ENCODE measurements around the gene FBXO39. TPM values are rescaled to one million over a fixed set of nuclear protein-coding genes. Genes with fewer than 3 reads are reported as not detected.
"Not testable (repeated sequence)": the region's sequence is repeated elsewhere in the genome, so short reads cannot be mapped to it uniquely, and the experiment has no call there.

FBXO39 gene
- total RNA-seq, 1 experiment from 2014 or later: not detected

DNA sequence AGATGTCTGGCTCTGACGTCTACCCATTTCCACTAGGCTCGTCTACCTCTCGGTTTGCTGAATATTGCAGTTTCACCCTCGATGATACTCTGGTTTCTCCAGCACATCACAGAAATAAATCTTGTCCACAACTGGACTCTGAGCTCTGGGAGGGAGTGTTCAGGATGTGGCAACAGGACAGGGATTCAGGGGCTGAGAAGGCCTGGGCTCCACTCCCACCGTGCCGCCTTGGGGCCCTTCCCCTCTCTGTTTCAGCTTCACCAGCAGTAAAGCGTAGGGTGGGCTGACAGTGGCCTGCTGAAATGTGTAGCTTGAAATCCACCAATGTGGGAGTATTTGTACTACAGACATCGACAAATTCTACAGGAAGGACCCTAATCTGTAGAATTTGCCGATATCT, 35.5 kb downstream of the FBXO39 start:
- POLR2A ChIA-PET (ENCODE audit: unreplicated experiment): no interaction called here
- no peak for ATAC-seq
- TF ChIP-seq, protein P1, sequence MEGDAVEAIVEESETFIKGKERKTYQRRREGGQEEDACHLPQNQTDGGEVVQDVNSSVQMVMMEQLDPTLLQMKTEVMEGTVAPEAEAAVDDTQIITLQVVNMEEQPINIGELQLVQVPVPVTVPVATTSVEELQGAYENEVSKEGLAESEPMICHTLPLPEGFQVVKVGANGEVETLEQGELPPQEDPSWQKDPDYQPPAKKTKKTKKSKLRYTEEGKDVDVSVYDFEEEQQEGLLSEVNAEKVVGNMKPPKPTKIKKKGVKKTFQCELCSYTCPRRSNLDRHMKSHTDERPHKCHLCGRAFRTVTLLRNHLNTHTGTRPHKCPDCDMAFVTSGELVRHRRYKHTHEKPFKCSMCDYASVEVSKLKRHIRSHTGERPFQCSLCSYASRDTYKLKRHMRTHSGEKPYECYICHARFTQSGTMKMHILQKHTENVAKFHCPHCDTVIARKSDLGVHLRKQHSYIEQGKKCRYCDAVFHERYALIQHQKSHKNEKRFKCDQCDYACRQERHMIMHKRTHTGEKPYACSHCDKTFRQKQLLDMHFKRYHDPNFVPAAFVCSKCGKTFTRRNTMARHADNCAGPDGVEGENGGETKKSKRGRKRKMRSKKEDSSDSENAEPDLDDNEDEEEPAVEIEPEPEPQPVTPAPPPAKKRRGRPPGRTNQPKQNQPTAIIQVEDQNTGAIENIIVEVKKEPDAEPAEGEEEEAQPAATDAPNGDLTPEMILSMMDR (conservative IDR thresholded peaks at IDR 0.05; ENCODE audit: low read depth, low read length): no peak
- TF ChIP-seq EZH2 (IDR thresholded peaks at IDR 0.05; ENCODE audit: low read length, unreplicated experiment) (no peak), EZH2phosphoT487 (IDR thresholded peaks at IDR 0.05; ENCODE audit: borderline replicate concordance, low read length) (no peak)

DNA sequence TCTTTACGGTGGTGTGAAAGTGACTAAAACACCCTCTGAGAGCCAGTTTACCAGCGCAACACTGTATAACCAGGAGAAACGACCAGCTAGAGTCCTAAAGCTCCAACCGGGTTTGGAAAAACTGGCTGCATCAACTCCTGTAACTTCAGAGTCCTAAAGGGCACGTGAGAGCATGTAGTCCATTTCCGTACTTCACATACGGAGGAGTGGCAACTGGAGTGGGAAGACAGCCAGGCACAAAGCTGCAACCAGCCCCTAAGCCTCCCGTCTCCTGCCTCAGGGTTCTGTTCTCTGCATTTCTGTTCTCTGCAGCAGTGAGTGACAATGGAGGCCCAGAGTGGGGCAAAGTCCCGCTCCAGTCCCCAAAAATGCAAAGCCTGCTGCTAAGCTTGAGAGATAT, 36.3 kb downstream of the FBXO39 start:
- Histone ChIP-seq H3K9ac (ENCODE audit: low read length) (no peak overlapping the region), H3K4me1 (ENCODE audit: insufficient read depth, low read length) (no peaks in the 10 kb centered on the region), H3K9me2 (replicated peaks; ENCODE audit: low read length) (no peaks in the 10 kb centered on the region), H3K27ac (ENCODE audit: low read length) (no peak overlapping the region), H3K4me2 (ENCODE audit: low read length) (no peak overlapping the region), H4K20me1 (ENCODE audit: low read length) (no peaks in the 10 kb centered on the region), H3K79me2 (ENCODE audit: low read length) (no peaks in the 10 kb centered on the region), H3K4me3 (ENCODE audit: low read length) (no peak overlapping the region), H3K27me3 (ENCODE audit: low read length) (0 out of 2 replicates have a peak, but pooled peaks cover 4% of the 10 kb centered on the region), H3K36me3 (ENCODE audit: low read depth, low read length) (no peaks in the 10 kb centered on the region), H3K9me3 (ENCODE audit: low read length) (no peaks in the 10 kb centered on the region), H2AFZ (ENCODE audit: low read length) (no peak overlapping the region), H3F3A (ENCODE audit: low read length, unreplicated experiment) (no peaks in the 10 kb centered on the region)
- intact Hi-C loops (cut with micrococcal nuclease): no loop called here
- TF ChIP-seq EZH2 (IDR thresholded peaks at IDR 0.05; ENCODE audit: low read length, unreplicated experiment): no peak
- no peak for TF ChIP-seq EZH2phosphoT487 (IDR thresholded peaks at IDR 0.05; ENCODE audit: borderline replicate concordance, low read length)
- TF ChIP-seq, protein P1 (conservative IDR thresholded peaks at IDR 0.05; ENCODE audit: low read depth, low read length): no peak
- ChIA-PET CTCF (no interaction called here), POLR2A (ENCODE audit: unreplicated experiment) (no interaction called here)
- DNase-seq: no peak
- no TSS peak for BruUV-seq (replicated peaks)
- no peak for ATAC-seq

More for the DNA sequence above, 35.5 kb downstream of the FBXO39 start:
- H3K4me1 ChIP-seq (ENCODE audit: insufficient read depth, low read length): no peaks in the 10 kb centered on the region
- H3K4me3 ChIP-seq (ENCODE audit: low read length): no peak overlapping the region
- CTCF ChIA-PET: no interaction called here
- no peak overlapping the region for H3K9ac ChIP-seq (ENCODE audit: low read length)
- H3K36me3 ChIP-seq (ENCODE audit: low read depth, low read length): no peaks in the 10 kb centered on the region
- DNase-seq: no peak
- H3K4me2 ChIP-seq (ENCODE audit: low read length): no peak overlapping the region
- H3K79me2 ChIP-seq (ENCODE audit: low read length): no peaks in the 10 kb centered on the region
- H3K27ac ChIP-seq (ENCODE audit: low read length): no peak overlapping the region
- H3F3A ChIP-seq (ENCODE audit: low read length, unreplicated experiment): no peaks in the 10 kb centered on the region
- 0 out of 2 replicates have a peak, but pooled peaks cover 4% of the 10 kb centered on the region for H3K27me3 ChIP-seq (ENCODE audit: low read length)
- no peaks in the 10 kb centered on the region for H3K9me3 ChIP-seq (ENCODE audit: low read length)
- intact Hi-C loops (cut with micrococcal nuclease): no loop called here
- H2AFZ ChIP-seq (ENCODE audit: low read length): no peak overlapping the region
- no peaks in the 10 kb centered on the region for H3K9me2 ChIP-seq (replicated peaks; ENCODE audit: low read length)
- no TSS peak for BruUV-seq (replicated peaks)
- H4K20me1 ChIP-seq (ENCODE audit: low read length): no peaks in the 10 kb centered on the region

DNA sequence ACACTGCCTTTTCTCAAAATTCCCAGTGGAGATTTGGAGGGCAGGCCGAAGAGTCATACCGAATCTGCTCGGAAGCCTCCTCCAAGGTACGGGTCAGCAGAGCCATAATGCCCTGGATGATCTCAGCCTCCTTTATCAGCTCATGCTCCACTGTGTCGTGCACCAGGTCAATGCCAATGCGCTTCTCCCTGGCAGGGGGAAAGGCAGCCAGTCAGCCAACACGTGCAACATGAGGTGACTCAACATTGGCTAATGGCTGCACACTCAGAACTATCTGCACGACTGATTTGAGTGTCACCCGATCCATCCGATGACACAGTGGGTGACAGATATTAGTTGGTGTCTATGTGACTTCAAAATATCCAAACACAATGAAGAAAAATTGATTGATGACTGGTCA, 39.8 kb downstream of the FBXO39 start:
- Histone ChIP-seq H3F3A (ENCODE audit: low read length, unreplicated experiment) (no peaks in the 10 kb centered on the region), H2AFZ (ENCODE audit: low read length) (no peak overlapping the region), H3K4me1 (ENCODE audit: insufficient read depth, low read length) (no peaks in the 10 kb centered on the region), H3K27ac (ENCODE audit: low read length) (no peak overlapping the region), H3K4me2 (ENCODE audit: low read length) (no peak overlapping the region), H3K27me3 (ENCODE audit: low read length) (no peaks in the 10 kb centered on the region), H3K9me3 (ENCODE audit: low read length) (no peaks in the 10 kb centered on the region), H3K9me2 (replicated peaks; ENCODE audit: low read length) (no peaks in the 10 kb centered on the region), H3K36me3 (ENCODE audit: low read depth, low read length) (no peaks in the 10 kb centered on the region), H3K9ac (ENCODE audit: low read length) (no peak overlapping the region), H4K20me1 (ENCODE audit: low read length) (no peaks in the 10 kb centered on the region), H3K4me3 (ENCODE audit: low read length) (no peak overlapping the region), H3K79me2 (ENCODE audit: low read length) (no peaks in the 10 kb centered on the region)
- no peak for TF ChIP-seq EZH2phosphoT487 (IDR thresholded peaks at IDR 0.05; ENCODE audit: borderline replicate concordance, low read length)
- TF ChIP-seq EZH2 (IDR thresholded peaks at IDR 0.05; ENCODE audit: low read length, unreplicated experiment): no peak
- TF ChIP-seq, protein P1 (conservative IDR thresholded peaks at IDR 0.05; ENCODE audit: low read depth, low read length): no peak
- ChIA-PET CTCF (no interaction called here), POLR2A (ENCODE audit: unreplicated experiment) (no interaction called here)
- BruUV-seq (replicated peaks): no TSS peak
- intact Hi-C loops (cut with micrococcal nuclease): no loop called here
- DNase-seq (peak; percentile 37), ATAC-seq (no peak)

DNA sequence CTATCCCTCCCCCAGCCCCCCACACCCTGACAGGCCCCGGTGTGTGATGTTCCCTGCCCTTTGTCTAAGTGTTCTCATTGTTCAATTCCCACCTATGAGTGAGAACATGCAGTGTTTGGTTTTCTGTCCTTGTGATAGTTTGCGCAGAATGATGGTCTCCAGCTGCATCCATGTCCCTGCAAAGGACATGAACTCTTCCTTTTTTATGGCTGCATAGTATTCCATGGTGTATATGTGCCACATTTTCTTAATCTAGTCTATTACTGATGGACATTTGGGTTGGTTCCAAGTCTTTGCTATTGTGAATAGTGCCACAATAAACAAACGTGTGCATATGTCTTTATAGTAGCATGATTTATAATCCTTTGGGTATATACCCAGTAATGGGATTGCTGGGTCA, 40.4 kb downstream of the FBXO39 start:
- H3F3A ChIP-seq (ENCODE audit: low read length, unreplicated experiment); H3K36me3 ChIP-seq (ENCODE audit: low read depth, low read length); H3K9ac ChIP-seq (ENCODE audit: low read length); H3K9me2 ChIP-seq (replicated peaks; ENCODE audit: low read length); BruUV-seq (replicated peaks); H3K4me2 ChIP-seq (ENCODE audit: low read length); H3K27ac ChIP-seq (ENCODE audit: low read length); H3K4me1 ChIP-seq (ENCODE audit: insufficient read depth, low read length); DNase-seq; H3K79me2 ChIP-seq (ENCODE audit: low read length); H3K4me3 ChIP-seq (ENCODE audit: low read length); POLR2A ChIA-PET (ENCODE audit: unreplicated experiment); H2AFZ ChIP-seq (ENCODE audit: low read length); ATAC-seq; H3K9me3 ChIP-seq (ENCODE audit: low read length); H4K20me1 ChIP-seq (ENCODE audit: low read length); intact Hi-C loops (cut with micrococcal nuclease); CTCF ChIA-PET; H3K27me3 ChIP-seq (ENCODE audit: low read length): not testable (repeated sequence)

Data from PC-3 (cell line).